GM23248 (cell line): ENCODE data around the gene AJM1. TPM values are rescaled to one million over a fixed set of nuclear protein-coding genes. Genes with fewer than 3 reads are reported as not detected.

Experiments used
- DNase-seq: peaks from one replicate; pipeline ENCODE4 v3.0.0-alpha.2; 2015
- H2AFZ ChIP-seq: fragments of 200-600 bp; sonication (generic); 2 replicates; pipeline ENCODE4 v1.6.1; 2016; ENCODE audit warnings: antibody characterized with exemption
- H3F3A ChIP-seq: fragments of 200-600 bp; sonication (generic); 2 replicates; pipeline ENCODE4 v1.6.1; 2016; ENCODE audit warnings: mild to moderate bottlenecking, antibody characterized with exemption, mixed run types; ENCODE audit not compliant: insufficient read depth
- H3K27ac ChIP-seq: fragments of 200-600 bp; sonication (generic); 2 replicates; pipeline ENCODE4 v1.5.1; 2016; ENCODE audit warnings: mild to moderate bottlenecking
- H3K27me3 ChIP-seq: fragments of 200-600 bp; sonication (generic); replicated peaks from 2 replicates; pipeline ENCODE4 v1.6.1; 2016; ENCODE audit warnings: mild to moderate bottlenecking; ENCODE audit not compliant: insufficient read depth
- H3K36me3 ChIP-seq: fragments of 200-600 bp; sonication (generic); 2 replicates; pipeline ENCODE4 v1.6.1; 2016; ENCODE audit warnings: low read depth, mild to moderate bottlenecking
- H3K4me1 ChIP-seq: fragments of 200-600 bp; sonication (generic); 2 replicates; pipeline ENCODE4 v1.6.1; 2016; ENCODE audit warnings: mild to moderate bottlenecking; ENCODE audit not compliant: insufficient read depth
- H3K4me2 ChIP-seq: fragments of 200-600 bp; sonication (generic); one replicate; pipeline ENCODE4 v1.6.1; 2016; ENCODE audit warnings: mild to moderate bottlenecking; ENCODE audit not compliant: unreplicated experiment
- H3K4me3 ChIP-seq: fragments of 200-600 bp; sonication (generic); 2 replicates; pipeline ENCODE4 v1.5.1; 2016; ENCODE audit warnings: mild to moderate bottlenecking
- H3K79me2 ChIP-seq: fragments of 200-600 bp; sonication (generic); 2 replicates; pipeline ENCODE4 v1.6.1; 2016; ENCODE audit warnings: mild to moderate bottlenecking; ENCODE audit not compliant: insufficient read depth
- H3K9ac ChIP-seq: fragments of 200-600 bp; sonication (generic); 2 replicates; pipeline ENCODE4 v1.6.1; 2016; ENCODE audit warnings: mild to moderate bottlenecking
- H3K9me2 ChIP-seq: fragments of 200-600 bp; sonication (generic); 2 replicates; pipeline ENCODE4 v1.6.1; 2016; ENCODE audit warnings: mixed run types, mild to moderate bottlenecking, moderate library complexity; ENCODE audit not compliant: insufficient read depth
- H3K9me3 ChIP-seq: fragments of 200-600 bp; sonication (generic); one replicate; pipeline ENCODE4 v1.6.1; 2017; ENCODE audit warnings: low read depth
- H4K20me1 ChIP-seq: fragments of 200-600 bp; sonication (generic); 2 replicates; pipeline ENCODE4 v1.6.0; 2016; ENCODE audit not compliant: insufficient read depth
- EZH2 ChIP-seq: fragments of 200-600 bp; sonication (generic); IDR thresholded peaks from 2 replicates; pipeline ENCODE4 v1.6.1; 2018; ENCODE audit warnings: antibody characterized with exemption, mild to moderate bottlenecking; ENCODE audit not compliant: insufficient read depth, poor library complexity, severe bottlenecking
- EZH2phosphoT487 ChIP-seq: fragments of 200-600 bp; sonication (generic); IDR thresholded peaks from 2 replicates; pipeline ENCODE4 v1.6.1; 2018; ENCODE audit warnings: antibody characterized with exemption, moderate library complexity, mild to moderate bottlenecking, low read depth; ENCODE audit not compliant: insufficient read depth
- WGBS, 2 experiments: methylation state at CpG; one replicate each; pipeline ENCODE4 v1.1.6; 2015 to 2017; ENCODE audit warnings: low lambda C conversion rate in 2 of 2, low coverage in 1 of 2; ENCODE audit errors: missing lambda C conversion rate in 2 of 2; 5-methylcytosine and 5-hydroxymethylcytosine counted together
- in situ Hi-C: fragments of 300-500 bp; cut with MboI; formaldehyde crosslinking; loops from 2 replicates; pipeline ENCODE4 v1.15.0; 2020
- polyA plus RNA-seq: library from polyadenylated mRNA; unstranded; fragments of >200 nt; fragmentation: Nextera tagmentation; extraction: Ambion mirVana; gene quantifications from 2 replicates; pipeline ENCODE4 v1.2.1, GENCODE V29; 2016
- total RNA-seq: library from RNA; depleted of rRNA; stranded (reverse); fragments of >200 nt; shearing (Covaris generic); gene quantifications from 2 replicates; pipeline ENCODE4 v1.2.3, GENCODE V29; 2014

Gene AJM1
- total and polyA plus RNA-seq, 2 experiments from 2014 or later, result 1.1 to 1.4 TPM

DNA sequence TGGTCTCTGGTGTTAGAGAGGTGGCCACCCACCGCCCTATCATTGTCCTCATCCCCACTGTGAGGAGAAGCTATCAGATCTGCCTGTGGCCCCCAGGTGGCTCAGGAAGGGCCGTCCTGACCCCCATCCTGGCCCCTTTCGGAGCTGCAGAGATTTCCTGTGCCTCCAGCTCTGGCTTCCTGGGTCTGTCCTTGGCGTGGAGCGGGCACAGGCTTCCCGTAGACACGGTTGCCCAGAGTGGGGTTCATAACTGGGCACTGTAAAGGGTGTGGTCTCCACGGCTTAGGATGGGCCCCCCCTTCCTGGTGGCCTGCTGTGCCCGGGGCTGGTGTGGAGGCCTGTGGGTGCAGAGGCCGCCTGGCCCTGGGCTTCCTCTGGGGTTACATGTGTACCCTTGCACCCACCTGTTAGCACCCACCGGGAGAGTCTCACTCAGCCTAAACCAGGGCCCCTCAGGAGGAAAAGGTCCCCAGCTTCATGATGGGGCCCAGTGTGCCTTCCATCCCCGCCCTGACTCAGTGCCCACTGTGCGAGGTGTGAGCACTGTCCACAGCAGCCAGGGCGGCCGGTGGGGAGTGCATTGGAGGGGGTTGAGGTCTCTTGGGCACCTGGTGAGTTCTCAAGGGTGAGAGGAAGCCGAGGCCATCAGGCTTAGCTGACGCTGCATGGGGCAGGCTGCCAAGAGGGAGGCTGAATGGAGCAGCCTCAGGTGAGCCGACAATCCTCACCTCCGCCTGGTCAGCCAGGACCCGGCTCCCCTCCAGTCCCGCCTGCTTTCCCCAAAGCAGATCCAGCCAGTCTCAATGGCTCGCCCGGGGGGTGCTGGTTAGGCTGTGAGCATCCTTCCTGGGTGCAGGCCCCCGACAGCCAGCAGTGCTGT lies 15.3 kb upstream of the AJM1 start:
- no peaks in the 10 kb centered on the region for H3K9me3 ChIP-seq
- 89 to 93% methylated on average over 18 to 24 of the region's 24 CpGs for WGBS, 2 experiments

GRCh38 chr9:136827794-136828473 lies 14.3 kb upstream of the AJM1 start:
- TF ChIP-seq EZH2phosphoT487 (no peak), EZH2 (no peak)
- Histone ChIP-seq H2AFZ (no peak overlapping the region), H3K27ac (no peak overlapping the region), H3K4me2 (no peak overlapping the region), H3K79me2 (no peaks in the 10 kb centered on the region), H3K4me3 (no peak overlapping the region), H3K9me3 (no peaks in the 10 kb centered on the region), H4K20me1 (no peaks in the 10 kb centered on the region), H3K9ac (no peak overlapping the region), H3K4me1 (no peaks in the 10 kb centered on the region), H3K9me2 (no peaks in the 10 kb centered on the region), H3F3A (no peaks in the 10 kb centered on the region), H3K27me3 (no peaks in the 10 kb centered on the region), H3K36me3 (no peaks in the 10 kb centered on the region)
- in situ Hi-C loops, result no loop called here
- DNase-seq, result no peak
- 95 to 97% methylated on average over 12 to 14 of the region's 14 CpGs for WGBS, 2 experiments

More for the DNA sequence above, 15.3 kb upstream of the AJM1 start:
- Histone ChIP-seq H3K4me3 (no peak overlapping the region), H3K27me3 (no peaks in the 10 kb centered on the region), H2AFZ (no peak overlapping the region), H3K36me3 (no peaks in the 10 kb centered on the region), H3K4me1 (no peaks in the 10 kb centered on the region), H3K4me2 (no peak overlapping the region), H3K79me2 (no peaks in the 10 kb centered on the region), H3K27ac (no peak overlapping the region), H4K20me1 (no peaks in the 10 kb centered on the region), H3K9me2 (no peaks in the 10 kb centered on the region), H3K9ac (no peak overlapping the region), H3F3A (no peaks in the 10 kb centered on the region)
- DNase-seq, result no peak
- TF ChIP-seq EZH2, result no peak
- TF ChIP-seq EZH2phosphoT487, result no peak
- in situ Hi-C loops, result no loop called here

GRCh38 chr9:136828474-136829140 lies 13.7 kb upstream of the AJM1 start:
- no peak for DNase-seq
- Histone ChIP-seq H3K79me2 (no peaks in the 10 kb centered on the region), H3K27me3 (no peaks in the 10 kb centered on the region), H3K4me1 (no peaks in the 10 kb centered on the region), H3K9me2 (no peaks in the 10 kb centered on the region), H3K9ac (no peak overlapping the region), H3K27ac (no peak overlapping the region), H3K4me3 (no peak overlapping the region), H3K9me3 (no peaks in the 10 kb centered on the region), H3K36me3 (no peaks in the 10 kb centered on the region), H4K20me1 (no peaks in the 10 kb centered on the region), H3K4me2 (no peak overlapping the region), H3F3A (no peaks in the 10 kb centered on the region), H2AFZ (no peak overlapping the region)
- in situ Hi-C loops, result no loop called here
- 92 to 94% methylated on average over 31 of the region's 31 CpGs for WGBS, 2 experiments
- TF ChIP-seq EZH2 (no peak), EZH2phosphoT487 (no peak)

- no peaks in the 10 kb centered on the region for H3K9me3 ChIP-seq
- H2AFZ ChIP-seq, result no peak overlapping the region
- H3K4me2 ChIP-seq, result no peak overlapping the region
- no peaks in the 10 kb centered on the region for H4K20me1 ChIP-seq
- no peaks in the 10 kb centered on the region for H3K27me3 ChIP-seq
- 89 to 91% methylated on average over 14 of the region's 14 CpGs for WGBS, 2 experiments
- TF ChIP-seq EZH2phosphoT487 (no peak), EZH2 (no peak)
- in situ Hi-C loops, result no loop called here
- H3K9me2 ChIP-seq, result no peaks in the 10 kb centered on the region
- DNase-seq, result no peak
- no peaks in the 10 kb centered on the region for H3K79me2 ChIP-seq
- no peaks in the 10 kb centered on the region for H3K36me3 ChIP-seq
- no peaks in the 10 kb centered on the region for H3F3A ChIP-seq
- no peak overlapping the region for H3K9ac ChIP-seq
- H3K27ac ChIP-seq, result no peak overlapping the region
- H3K4me1 ChIP-seq, result no peaks in the 10 kb centered on the region
- no peak overlapping the region for H3K4me3 ChIP-seq
Measured at GRCh38 chr9:136829412-136829811, 12.9 kb upstream of the AJM1 start.
